ENCODE measurements around the gene NASP. TPM values are rescaled to one million over a fixed set of nuclear protein-coding genes. Genes with fewer than 3 reads are reported as not detected.
A peak's percentile ranks its signal among the peaks of the same experiment; 100 is the strongest.

The NASP gene
- total RNA-seq, 3 donors from 2014 or later (not counting 1 experiment from before 2014, with no cell fraction given) = 109 to 171 (median 121) TPM

DNA sequence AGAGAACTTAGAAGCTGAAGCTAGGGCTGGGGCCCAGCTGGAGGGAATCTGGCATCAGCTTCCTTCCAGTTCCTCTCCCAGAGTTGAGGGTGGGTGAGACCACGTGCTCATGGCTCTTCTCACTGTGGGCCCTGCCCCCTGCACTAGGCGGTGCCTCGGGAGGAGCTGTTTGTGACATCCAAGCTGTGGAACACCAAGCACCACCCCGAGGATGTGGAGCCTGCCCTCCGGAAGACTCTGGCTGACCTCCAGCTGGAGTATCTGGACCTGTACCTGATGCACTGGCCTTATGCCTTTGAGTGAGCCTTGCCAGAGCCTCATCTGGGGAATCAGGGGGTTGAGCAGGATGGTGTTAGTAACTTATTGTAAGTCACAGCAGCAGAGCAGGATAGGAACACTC is 17.1 kb upstream of the NASP start:
- 58% methylated on average over 5 of the region's 5 CpGs for WGBS (ENCODE audit: insufficient coverage)
- H3K27ac Mint-ChIP-seq = no peak overlapping the region

DNA sequence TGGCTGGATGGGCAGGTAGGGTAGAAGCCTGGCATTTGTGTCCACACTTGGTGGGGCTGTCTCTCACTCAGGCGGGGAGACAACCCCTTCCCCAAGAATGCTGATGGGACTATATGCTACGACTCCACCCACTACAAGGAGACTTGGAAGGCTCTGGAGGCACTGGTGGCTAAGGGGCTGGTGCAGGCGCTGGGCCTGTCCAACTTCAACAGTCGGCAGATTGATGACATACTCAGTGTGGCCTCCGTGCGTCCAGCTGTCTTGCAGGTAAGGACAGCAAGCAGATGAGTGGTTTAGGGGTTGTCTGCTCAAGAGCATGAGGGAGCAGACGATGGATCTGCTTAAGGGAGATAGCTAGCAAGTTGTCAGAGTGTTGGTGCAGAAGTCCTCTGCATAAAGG is 15.9 kb upstream of the NASP start:
- Histone ChIP-seq H3K36me3 (ENCODE audit: control insufficient read depth, insufficient read depth, low read length) (peaks cover 46% of the 10 kb centered on the region), H3K4me1 (ENCODE audit: control insufficient read depth, insufficient read depth, low read length) (no peaks in the 10 kb centered on the region), H3K27me3 (ENCODE audit: control insufficient read depth, insufficient read depth, low read length) (no peaks in the 10 kb centered on the region), H3K4me3 (ENCODE audit: low read length) (no peak overlapping the region), H3K9me3 (ENCODE audit: control insufficient read depth, insufficient read depth, low read length) (no peaks in the 10 kb centered on the region), H3K27ac (ENCODE audit: low read length) (no peak overlapping the region)
- Mint-ChIP-seq H3K9me3 (no peaks in the 10 kb centered on the region), H3K27me3 (ENCODE audit: low read depth in 2 of 2) (no peaks in the 10 kb centered on the region), H3K4me1 (no peaks in the 10 kb centered on the region), H3K36me3 (no peaks in the 10 kb centered on the region), H3K27ac (no peak overlapping the region), H3K4me3 (no peak overlapping the region)
- TF ChIP-seq, protein P1, sequence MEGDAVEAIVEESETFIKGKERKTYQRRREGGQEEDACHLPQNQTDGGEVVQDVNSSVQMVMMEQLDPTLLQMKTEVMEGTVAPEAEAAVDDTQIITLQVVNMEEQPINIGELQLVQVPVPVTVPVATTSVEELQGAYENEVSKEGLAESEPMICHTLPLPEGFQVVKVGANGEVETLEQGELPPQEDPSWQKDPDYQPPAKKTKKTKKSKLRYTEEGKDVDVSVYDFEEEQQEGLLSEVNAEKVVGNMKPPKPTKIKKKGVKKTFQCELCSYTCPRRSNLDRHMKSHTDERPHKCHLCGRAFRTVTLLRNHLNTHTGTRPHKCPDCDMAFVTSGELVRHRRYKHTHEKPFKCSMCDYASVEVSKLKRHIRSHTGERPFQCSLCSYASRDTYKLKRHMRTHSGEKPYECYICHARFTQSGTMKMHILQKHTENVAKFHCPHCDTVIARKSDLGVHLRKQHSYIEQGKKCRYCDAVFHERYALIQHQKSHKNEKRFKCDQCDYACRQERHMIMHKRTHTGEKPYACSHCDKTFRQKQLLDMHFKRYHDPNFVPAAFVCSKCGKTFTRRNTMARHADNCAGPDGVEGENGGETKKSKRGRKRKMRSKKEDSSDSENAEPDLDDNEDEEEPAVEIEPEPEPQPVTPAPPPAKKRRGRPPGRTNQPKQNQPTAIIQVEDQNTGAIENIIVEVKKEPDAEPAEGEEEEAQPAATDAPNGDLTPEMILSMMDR (IDR thresholded peaks at IDR 0.05) = no peak
- intact Hi-C loops (cut with micrococcal nuclease) = no loop called here
- DNase-seq = no peak
- ATAC-seq = no peak
- WGBS (ENCODE audit: insufficient coverage) = 95% methylated on average over 7 of the region's 7 CpGs

More for the DNA sequence above, 17.1 kb upstream of the NASP start:
- Histone ChIP-seq H3K27me3 (ENCODE audit: control insufficient read depth, insufficient read depth, low read length) (no peaks in the 10 kb centered on the region), H3K4me1 (ENCODE audit: control insufficient read depth, insufficient read depth, low read length) (no peaks in the 10 kb centered on the region), H3K27ac (ENCODE audit: low read length) (no peak overlapping the region), H3K4me3 (ENCODE audit: low read length) (no peak overlapping the region), H3K36me3 (ENCODE audit: control insufficient read depth, insufficient read depth, low read length) (peaks cover 53% of the 10 kb centered on the region), H3K9me3 (ENCODE audit: control insufficient read depth, insufficient read depth, low read length) (no peaks in the 10 kb centered on the region)
- intact Hi-C loops (cut with micrococcal nuclease) = no loop called here
- Mint-ChIP-seq H3K4me3 (no peak overlapping the region), H3K4me1 (no peaks in the 10 kb centered on the region), H3K27me3 (ENCODE audit: low read depth in 2 of 2) (no peaks in the 10 kb centered on the region), H3K9me3 (no peaks in the 10 kb centered on the region), H3K36me3 (no peaks in the 10 kb centered on the region)
- ATAC-seq (no peak), DNase-seq (no peak)
- TF ChIP-seq, protein P1 (IDR thresholded peaks at IDR 0.05) = no peak

DNA sequence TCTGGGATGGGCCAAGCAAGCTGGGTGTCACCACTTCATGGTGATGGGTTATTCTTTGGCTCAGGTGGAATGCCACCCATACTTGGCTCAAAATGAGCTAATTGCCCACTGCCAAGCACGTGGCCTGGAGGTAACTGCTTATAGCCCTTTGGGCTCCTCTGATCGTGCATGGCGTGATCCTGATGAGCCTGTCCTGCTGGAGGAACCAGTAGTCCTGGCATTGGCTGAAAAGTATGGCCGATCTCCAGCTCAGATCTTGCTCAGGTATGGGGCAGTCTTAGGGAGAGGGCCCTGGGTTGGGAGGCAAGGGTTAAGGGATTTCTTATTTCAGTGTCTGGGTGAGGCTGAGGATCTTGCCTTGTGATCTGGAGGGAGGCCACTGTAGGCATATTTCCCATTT is 15.4 kb upstream of the NASP start:
- no peak overlapping the region for H3K4me3 Mint-ChIP-seq
- intact Hi-C loops (cut with micrococcal nuclease) = no loop called here
- H3K4me1 Mint-ChIP-seq = no peaks in the 10 kb centered on the region
- no peaks in the 10 kb centered on the region for H3K27me3 Mint-ChIP-seq (ENCODE audit: low read depth in 2 of 2)
- Histone ChIP-seq H3K9me3 (ENCODE audit: control insufficient read depth, insufficient read depth, low read length) (no peaks in the 10 kb centered on the region), H3K27ac (ENCODE audit: low read length) (no peak overlapping the region), H3K4me3 (ENCODE audit: low read length) (no peak overlapping the region), H3K4me1 (ENCODE audit: control insufficient read depth, insufficient read depth, low read length) (no peaks in the 10 kb centered on the region), H3K27me3 (ENCODE audit: control insufficient read depth, insufficient read depth, low read length) (no peaks in the 10 kb centered on the region), H3K36me3 (ENCODE audit: control insufficient read depth, insufficient read depth, low read length) (peaks cover 46% of the 10 kb centered on the region)
- H3K9me3 Mint-ChIP-seq = no peaks in the 10 kb centered on the region
- no peaks in the 10 kb centered on the region for H3K36me3 Mint-ChIP-seq
- ATAC-seq = no peak
- TF ChIP-seq, protein P1 (IDR thresholded peaks at IDR 0.05) = no peak
- DNase-seq = no peak
- H3K27ac Mint-ChIP-seq = no peak overlapping the region
- 94% methylated on average over 4 of the region's 4 CpGs for WGBS (ENCODE audit: insufficient coverage)

DNA sequence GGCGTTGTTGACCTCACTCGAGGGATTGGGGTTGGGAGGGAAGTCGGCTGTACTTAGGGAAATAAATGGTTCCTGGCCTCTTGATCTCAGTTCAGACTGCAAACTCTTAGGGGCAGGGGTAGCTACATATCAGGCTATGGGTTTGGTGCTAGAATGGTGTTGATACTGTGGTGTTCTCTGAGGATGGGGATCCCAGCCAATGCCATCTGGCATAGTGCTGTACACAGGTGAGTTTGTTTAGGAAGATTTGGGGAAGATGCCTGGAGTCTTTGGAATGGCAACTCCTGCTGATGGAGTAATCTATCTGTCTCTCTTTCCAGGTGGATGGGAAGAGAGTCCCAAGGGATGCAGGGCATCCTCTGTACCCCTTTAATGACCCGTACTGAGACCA is 14.3 kb upstream of the NASP start:
- DNase-seq (no peak), ATAC-seq (no peak)
- 86% methylated on average over 4 of the region's 4 CpGs for WGBS (ENCODE audit: insufficient coverage)
- H3K4me1 Mint-ChIP-seq = no peaks in the 10 kb centered on the region
- H3K4me3 Mint-ChIP-seq = no peak overlapping the region
- intact Hi-C loops (cut with micrococcal nuclease) = no loop called here
- no peaks in the 10 kb centered on the region for H3K27me3 ChIP-seq (ENCODE audit: control insufficient read depth, insufficient read depth, low read length)
- H3K9me3 ChIP-seq (ENCODE audit: control insufficient read depth, insufficient read depth, low read length) = no peaks in the 10 kb centered on the region
- H3K9me3 Mint-ChIP-seq = no peaks in the 10 kb centered on the region
- peak overlapping the region in 1 of 2 donors; percentile 11 for H3K27ac Mint-ChIP-seq
- peaks cover 39% of the 10 kb centered on the region for H3K36me3 ChIP-seq (ENCODE audit: control insufficient read depth, insufficient read depth, low read length)
- no peaks in the 10 kb centered on the region for H3K27me3 Mint-ChIP-seq (ENCODE audit: low read depth in 2 of 2)
- TF ChIP-seq, protein P1 (IDR thresholded peaks at IDR 0.05) = no peak
- no peak overlapping the region for H3K27ac ChIP-seq (ENCODE audit: low read length)
- no peaks in the 10 kb centered on the region for H3K36me3 Mint-ChIP-seq
- no peak overlapping the region for H3K4me3 ChIP-seq (ENCODE audit: low read length)
- no peaks in the 10 kb centered on the region for H3K4me1 ChIP-seq (ENCODE audit: control insufficient read depth, insufficient read depth, low read length)
